Nephron progenitor cell (in vitro differentiated cells): ENCODE measurements around the gene ZNF521.

ENCODE experiments used
- DNase-seq: peaks from one replicate; pipeline ENCODE4 v3.0.0; 2021
- H3K27ac Mint-ChIP-seq: 2 replicates; pipeline ENCODE4 v1.8.0; 2021; ENCODE audit warnings: mild to moderate bottlenecking, moderate library complexity, mixed read lengths
- H3K27me3 Mint-ChIP-seq: 2 replicates; pipeline ENCODE4 v1.8.0; 2021; ENCODE audit warnings: mild to moderate bottlenecking, low read depth, mixed read lengths; ENCODE audit not compliant: poor library complexity
- H3K36me3 Mint-ChIP-seq: 2 replicates; pipeline ENCODE4 v1.8.0; 2021; ENCODE audit warnings: low read depth, mixed read lengths
- H3K4me1 Mint-ChIP-seq: 2 replicates; pipeline ENCODE4 v1.8.0; 2021; ENCODE audit warnings: mixed read lengths
- H3K4me3 Mint-ChIP-seq: 2 replicates; pipeline ENCODE4 v1.8.0; 2021; ENCODE audit warnings: mild to moderate bottlenecking, moderate library complexity, mixed read lengths
- H3K9me3 Mint-ChIP-seq: 2 replicates; pipeline ENCODE4 v1.8.0; 2021; ENCODE audit warnings: mild to moderate bottlenecking, moderate library complexity, mixed read lengths
- CTCF ChIP-seq: fragments of 200-600 bp; sonication (generic); IDR thresholded peaks from 2 replicates; pipeline ENCODE4 v1.5.0; 2021; ENCODE audit warnings: antibody characterized with exemption

The ZNF521 gene

GRCh38 chr18:25102662-25103061 is 249.3 kb downstream of the ZNF521 start:
- H3K4me1 Mint-ChIP-seq, result peaks cover 39% of the 10 kb centered on the region

GRCh38 chr18:25100418-25100817 is 251.5 kb downstream of the ZNF521 start:
- H3K36me3 Mint-ChIP-seq, result peaks cover 5% of the 10 kb centered on the region

More at GRCh38 chr18:25102662-25103061, 249.3 kb downstream of the ZNF521 start:
- H3K9me3 Mint-ChIP-seq, result no peaks in the 10 kb centered on the region
- H3K27me3 Mint-ChIP-seq, result no peaks in the 10 kb centered on the region
- peaks cover 16% of the 10 kb centered on the region for H3K36me3 Mint-ChIP-seq
- DNase-seq, result no peak
- peak overlapping the region; percentile 41 for H3K27ac Mint-ChIP-seq
- no peak overlapping the region for H3K4me3 Mint-ChIP-seq
- no peak for TF ChIP-seq CTCF

GRCh38 chr18:25099895-25100294 is 252.1 kb downstream of the ZNF521 start:
- no peaks in the 10 kb centered on the region for H3K27me3 Mint-ChIP-seq
- H3K27ac Mint-ChIP-seq, result peak overlapping the region; percentile 58
- no peak overlapping the region for H3K4me3 Mint-ChIP-seq
- H3K36me3 Mint-ChIP-seq, result no peaks in the 10 kb centered on the region
- DNase-seq, result no peak
- no peaks in the 10 kb centered on the region for H3K9me3 Mint-ChIP-seq
- peaks cover 51% of the 10 kb centered on the region for H3K4me1 Mint-ChIP-seq
- no peak for TF ChIP-seq CTCF

More at GRCh38 chr18:25100418-25100817, 251.5 kb downstream of the ZNF521 start:
- DNase-seq, result no peak
- no peaks in the 10 kb centered on the region for H3K9me3 Mint-ChIP-seq
- H3K4me1 Mint-ChIP-seq, result peaks cover 51% of the 10 kb centered on the region
- H3K27ac Mint-ChIP-seq, result no peak overlapping the region
- H3K27me3 Mint-ChIP-seq, result no peaks in the 10 kb centered on the region
- H3K4me3 Mint-ChIP-seq, result no peak overlapping the region
- no peak for TF ChIP-seq CTCF

- no peaks in the 10 kb centered on the region for H3K9me3 Mint-ChIP-seq
- H3K36me3 Mint-ChIP-seq, result no peaks in the 10 kb centered on the region
- H3K27ac Mint-ChIP-seq, result peak overlapping the region; percentile 58
- H3K4me1 Mint-ChIP-seq, result peaks cover 52% of the 10 kb centered on the region
- H3K4me3 Mint-ChIP-seq, result no peak overlapping the region
- no peak for DNase-seq
- no peak for TF ChIP-seq CTCF
- no peaks in the 10 kb centered on the region for H3K27me3 Mint-ChIP-seq
Measured at GRCh38 chr18:25097569-25098056, 254.4 kb downstream of the ZNF521 start.

GRCh38 chr18:25097057-25097456 is 254.9 kb downstream of the ZNF521 start:
- Mint-ChIP-seq H3K4me3 (no peak overlapping the region), H3K27me3 (no peaks in the 10 kb centered on the region), H3K27ac (peak overlapping the region; percentile 58), H3K36me3 (no peaks in the 10 kb centered on the region), H3K9me3 (no peaks in the 10 kb centered on the region), H3K4me1 (peaks cover 56% of the 10 kb centered on the region)
- no peak for TF ChIP-seq CTCF
- no peak for DNase-seq

GRCh38 chr18:25093141-25093540 is 258.8 kb downstream of the ZNF521 start:
- DNase-seq, result no peak
- Mint-ChIP-seq H3K27me3 (no peaks in the 10 kb centered on the region), H3K9me3 (no peaks in the 10 kb centered on the region), H3K27ac (no peak overlapping the region), H3K4me1 (peaks cover 50% of the 10 kb centered on the region), H3K4me3 (no peak overlapping the region), H3K36me3 (peaks cover 37% of the 10 kb centered on the region)
- no peak for TF ChIP-seq CTCF
